Neural cell (in vitro differentiated cells): ENCODE data around the gene SSBP2. TPM values are rescaled to one million over a fixed set of nuclear protein-coding genes. Genes with fewer than 3 reads are reported as not detected.
"Not testable (repeated sequence)": the region's sequence is repeated elsewhere in the genome, so short reads cannot be mapped to it uniquely, and the experiment has no call there.

Source experiments
- H2AFZ ChIP-seq: fragments of 200-600, 300-800 bp; sonication (generic), shearing (Covaris generic); 2 replicates; pipeline ENCODE4 v1.6.0; 2014; ENCODE audit warnings: low read depth, mild to moderate bottlenecking, antibody characterized with exemption, low read length, moderate library complexity
- H3F3A ChIP-seq: fragments of 200-600 bp; shearing (Covaris generic); 2 replicates; pipeline ENCODE4 v1.6.1; 2016; ENCODE audit warnings: mild to moderate bottlenecking, moderate library complexity, mixed read lengths, antibody characterized with exemption, low read length; ENCODE audit not compliant: insufficient read depth, poor library complexity, severe bottlenecking
- H3K27ac ChIP-seq: fragments of 200-600, 300-800 bp; sonication (generic), shearing (Covaris generic); 2 replicates; pipeline ENCODE4 v1.5.1; 2014; ENCODE audit warnings: mild to moderate bottlenecking, low read length, moderate library complexity
- H3K27me3 ChIP-seq: fragments of 300-800, 200-600 bp; sonication (generic), shearing (Covaris generic); 2 replicates; pipeline ENCODE4 v1.6.0; 2014; ENCODE audit warnings: mild to moderate bottlenecking, low read depth, low read length, moderate library complexity; ENCODE audit not compliant: insufficient read depth
- H3K36me3 ChIP-seq: fragments of 300-800, 200-600 bp; sonication (generic), shearing (Covaris generic); 2 replicates; pipeline ENCODE4 v1.5.1; 2014; ENCODE audit warnings: mild to moderate bottlenecking, antibody characterized with exemption, low read length, moderate library complexity; ENCODE audit not compliant: insufficient read depth
- H3K4me2 ChIP-seq: fragments of 300-800, 200-600 bp; sonication (generic), shearing (Covaris generic); 2 replicates; pipeline ENCODE4 v1.6.0; 2014; ENCODE audit warnings: mild to moderate bottlenecking, low read length
- H3K4me3 ChIP-seq: fragments of 300-800, 200-600 bp; sonication (generic), shearing (Covaris generic); 2 replicates; pipeline ENCODE4 v1.5.1; 2014; ENCODE audit warnings: mild to moderate bottlenecking, low read length, moderate library complexity
- H3K79me2 ChIP-seq: fragments of 200-600 bp; shearing (Covaris generic); replicated peaks from 2 replicates; pipeline ENCODE4 v1.6.0; 2014; ENCODE audit warnings: mild to moderate bottlenecking, low read length, moderate library complexity; ENCODE audit not compliant: insufficient read depth
- H3K9ac ChIP-seq: fragments of 300-800, 200-600 bp; sonication (generic), shearing (Covaris generic); 2 replicates; pipeline ENCODE4 v1.6.1; 2016; ENCODE audit warnings: mild to moderate bottlenecking, low read length, mixed read lengths
- H3K9me2 ChIP-seq: fragments of 200-600 bp; shearing (Covaris generic); 2 replicates; pipeline ENCODE4 v1.6.1; 2016; ENCODE audit warnings: mild to moderate bottlenecking, low read length, mixed read lengths; ENCODE audit not compliant: insufficient read depth
- H3K9me3 ChIP-seq: fragments of 200-600, 300-800 bp; sonication (generic), shearing (Covaris generic); 2 replicates; pipeline ENCODE4 v1.6.1; 2016; ENCODE audit warnings: mild to moderate bottlenecking, mixed run types, low read length, moderate library complexity, mixed read lengths
- H4K20me1 ChIP-seq: fragments of 200-600 bp; shearing (Covaris generic); 2 replicates; pipeline ENCODE4 v1.6.1; 2016; ENCODE audit warnings: mild to moderate bottlenecking, mixed run types; ENCODE audit not compliant: insufficient read depth
- CTCF ChIP-seq: fragments of 450-650 bp; IDR thresholded peaks from 2 replicates; pipeline ENCODE4 v1.5.1; 2014; ENCODE audit warnings: antibody characterized with exemption, mild to moderate bottlenecking, moderate library complexity; ENCODE audit not compliant: poor library complexity, severe bottlenecking
- EP300 ChIP-seq: fragments of 450-650 bp; conservative IDR thresholded peaks from 2 replicates; pipeline ENCODE4 v1.6.1; 2014; ENCODE audit warnings: antibody characterized with exemption, mild to moderate bottlenecking, moderate library complexity; ENCODE audit not compliant: poor library complexity, severe bottlenecking
- EZH2 ChIP-seq: fragments of 200-600, 300-800 bp; shearing (Covaris generic), sonication (generic); IDR thresholded peaks from 2 replicates; pipeline ENCODE4 v1.6.1; 2014; ENCODE audit warnings: antibody characterized with exemption, low read length, borderline replicate concordance, mild to moderate bottlenecking; ENCODE audit not compliant: insufficient read depth, poor library complexity, severe bottlenecking
- MXI1 ChIP-seq: fragments of 450-650 bp; conservative IDR thresholded peaks from 2 replicates; pipeline ENCODE4 v1.6.1; 2014; ENCODE audit warnings: antibody characterized with exemption, mild to moderate bottlenecking; ENCODE audit not compliant: poor library complexity, severe bottlenecking
- POLR2AphosphoS5 ChIP-seq: IDR thresholded peaks from 2 replicates; pipeline ENCODE4 v1.6.1; 2012
- RAD21 ChIP-seq: fragments of 450-650 bp; conservative IDR thresholded peaks from 2 replicates; pipeline ENCODE4 v1.6.1; 2014; ENCODE audit warnings: antibody characterized with exemption, mild to moderate bottlenecking, moderate library complexity
- REST ChIP-seq: IDR thresholded peaks from 2 replicates; pipeline ENCODE4 v1.6.1; 2012; ENCODE audit warnings: borderline replicate concordance
- SMC3 ChIP-seq: fragments of 450-650 bp; conservative IDR thresholded peaks from 2 replicates; pipeline ENCODE4 v1.6.1; 2014; ENCODE audit warnings: antibody characterized with exemption, mild to moderate bottlenecking, moderate library complexity; ENCODE audit not compliant: poor library complexity
- TAF1 ChIP-seq: IDR thresholded peaks from 2 replicates; pipeline ENCODE4 v1.6.1; 2012; ENCODE audit warnings: low read depth
- polyA plus RNA-seq: library from polyadenylated mRNA; depleted of rRNA; stranded (reverse); fragments of >200 nt; gene quantifications from 2 replicates; pipeline ENCODE4 v1.2.3, GENCODE V29; 2014

The SSBP2 gene
- polyA plus RNA-seq, 1 donor from 2014 or later: 128 TPM

- H3K4me2 ChIP-seq: no peak overlapping the region
Observed at GRCh38 chr5:81408496-81408895, 342.4 kb downstream of the SSBP2 start.

GRCh38 chr5:81407811-81408210, 343.1 kb downstream of the SSBP2 start:
- not testable (repeated sequence) for H3K9ac ChIP-seq, H2AFZ ChIP-seq, H3K4me2 ChIP-seq, H3F3A ChIP-seq, H3K27me3 ChIP-seq, H3K4me3 ChIP-seq, H3K9me2 ChIP-seq, H4K20me1 ChIP-seq, H3K36me3 ChIP-seq, H3K27ac ChIP-seq, H3K9me3 ChIP-seq, H3K79me2 ChIP-seq

More at GRCh38 chr5:81408496-81408895, 342.4 kb downstream of the SSBP2 start:
- Histone ChIP-seq H2AFZ (no peak overlapping the region), H3K4me3 (no peak overlapping the region), H3K27me3 (no peaks in the 10 kb centered on the region), H4K20me1 (no peaks in the 10 kb centered on the region), H3K9me3 (no peaks in the 10 kb centered on the region), H3K9me2 (no peaks in the 10 kb centered on the region), H3K79me2 (no peaks in the 10 kb centered on the region), H3F3A (no peaks in the 10 kb centered on the region), H3K36me3 (no peaks in the 10 kb centered on the region), H3K27ac (no peak overlapping the region), H3K9ac (no peak overlapping the region)
- TF ChIP-seq TAF1: no peak
- no peak for TF ChIP-seq EZH2
- TF ChIP-seq REST: no peak
- TF ChIP-seq MXI1: no peak
- TF ChIP-seq EP300: no peak
- no peak for TF ChIP-seq SMC3
- no peak for TF ChIP-seq RAD21
- TF ChIP-seq POLR2AphosphoS5: no peak
- TF ChIP-seq CTCF: no peak

GRCh38 chr5:81405126-81405891, 345.6 kb downstream of the SSBP2 start:
- H3K4me3 ChIP-seq: no peak overlapping the region
- TF ChIP-seq EZH2: no peak
- no peak for TF ChIP-seq TAF1
- no peak for TF ChIP-seq MXI1
- TF ChIP-seq EP300: no peak
- no peak for TF ChIP-seq POLR2AphosphoS5
- no peak for TF ChIP-seq REST
- no peak for TF ChIP-seq SMC3
- no peak for TF ChIP-seq RAD21
- no peak for TF ChIP-seq CTCF

More at GRCh38 chr5:81405126-81405891, 345.6 kb downstream of the SSBP2 start:
- Histone ChIP-seq H4K20me1 (no peaks in the 10 kb centered on the region), H3K27me3 (no peaks in the 10 kb centered on the region), H3K9me3 (no peaks in the 10 kb centered on the region), H3K9ac (no peak overlapping the region), H3K79me2 (no peaks in the 10 kb centered on the region), H3K9me2 (no peaks in the 10 kb centered on the region), H3K27ac (no peak overlapping the region), H3K4me2 (no peak overlapping the region), H2AFZ (no peak overlapping the region), H3F3A (no peaks in the 10 kb centered on the region), H3K36me3 (no peaks in the 10 kb centered on the region)
